Measurements from ENCODE around the gene FGF12.

GRCh38 chr3:192367616-192368015 lies 359.7 kb downstream of the FGF12 start:
- TF ChIP-seq CTCF (IDR thresholded peaks at IDR 0.05) (no peak), POLR2A (IDR thresholded peaks at IDR 0.05) (no peak), POLR2AphosphoS5 (IDR thresholded peaks at IDR 0.05) (no peak), EP300 (IDR thresholded peaks at IDR 0.05; ENCODE audit: low read depth) (no peak)
